Astrocyte (in vitro differentiated cells and primary cell): ENCODE data around the gene ZNF808.

Source experiments
- CTCF ChIP-seq: IDR thresholded peaks from 2 replicates; pipeline ENCODE4 v1.5.1; 2011; ENCODE audit warnings: low read depth, mild to moderate bottlenecking, inconsistent platforms, low read length, moderate library complexity; ENCODE audit not compliant: insufficient read depth
- EZH2 ChIP-seq: IDR thresholded peaks from 2 replicates; pipeline ENCODE4 v1.6.1; 2012; ENCODE audit warnings: mild to moderate bottlenecking, low read length, inconsistent platforms; ENCODE audit not compliant: insufficient read depth

- no peak for TF ChIP-seq CTCF
- TF ChIP-seq EZH2 = no peak
These were observed 5.0 kb downstream of the ZNF808 start for GRCh38 chr19:52532480-52532879.
